Measurements from ENCODE around the gene LRRC56. TPM values are rescaled to one million over a fixed set of nuclear protein-coding genes. Genes with fewer than 3 reads are reported as not detected.

Gene LRRC56, protein sequence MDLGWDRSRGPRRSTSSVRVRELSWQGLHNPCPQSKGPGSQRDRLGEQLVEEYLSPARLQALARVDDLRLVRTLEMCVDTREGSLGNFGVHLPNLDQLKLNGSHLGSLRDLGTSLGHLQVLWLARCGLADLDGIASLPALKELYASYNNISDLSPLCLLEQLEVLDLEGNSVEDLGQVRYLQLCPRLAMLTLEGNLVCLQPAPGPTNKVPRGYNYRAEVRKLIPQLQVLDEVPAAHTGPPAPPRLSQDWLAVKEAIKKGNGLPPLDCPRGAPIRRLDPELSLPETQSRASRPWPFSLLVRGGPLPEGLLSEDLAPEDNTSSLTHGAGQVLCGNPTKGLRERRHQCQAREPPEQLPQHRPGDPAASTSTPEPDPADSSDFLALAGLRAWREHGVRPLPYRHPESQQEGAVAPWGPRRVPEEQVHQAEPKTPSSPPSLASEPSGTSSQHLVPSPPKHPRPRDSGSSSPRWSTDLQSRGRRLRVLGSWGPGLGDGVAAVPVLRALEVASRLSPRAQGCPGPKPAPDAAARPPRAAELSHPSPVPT
- under 1 TPM in 1 of 4 donors, not detected in 3; 0.38 TPM for total RNA-seq

- TF ChIP-seq, protein P1, sequence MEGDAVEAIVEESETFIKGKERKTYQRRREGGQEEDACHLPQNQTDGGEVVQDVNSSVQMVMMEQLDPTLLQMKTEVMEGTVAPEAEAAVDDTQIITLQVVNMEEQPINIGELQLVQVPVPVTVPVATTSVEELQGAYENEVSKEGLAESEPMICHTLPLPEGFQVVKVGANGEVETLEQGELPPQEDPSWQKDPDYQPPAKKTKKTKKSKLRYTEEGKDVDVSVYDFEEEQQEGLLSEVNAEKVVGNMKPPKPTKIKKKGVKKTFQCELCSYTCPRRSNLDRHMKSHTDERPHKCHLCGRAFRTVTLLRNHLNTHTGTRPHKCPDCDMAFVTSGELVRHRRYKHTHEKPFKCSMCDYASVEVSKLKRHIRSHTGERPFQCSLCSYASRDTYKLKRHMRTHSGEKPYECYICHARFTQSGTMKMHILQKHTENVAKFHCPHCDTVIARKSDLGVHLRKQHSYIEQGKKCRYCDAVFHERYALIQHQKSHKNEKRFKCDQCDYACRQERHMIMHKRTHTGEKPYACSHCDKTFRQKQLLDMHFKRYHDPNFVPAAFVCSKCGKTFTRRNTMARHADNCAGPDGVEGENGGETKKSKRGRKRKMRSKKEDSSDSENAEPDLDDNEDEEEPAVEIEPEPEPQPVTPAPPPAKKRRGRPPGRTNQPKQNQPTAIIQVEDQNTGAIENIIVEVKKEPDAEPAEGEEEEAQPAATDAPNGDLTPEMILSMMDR (IDR thresholded peaks at IDR 0.05; ENCODE audit: low read depth): no peak
Measured at GRCh38 chr11:536841-537621, at the start of gene LRRC56. Gene LRRC56 (plus strand): TSS chr11:537527. CDS start chr11:540685, 3,158 bp downstream.

DNA sequence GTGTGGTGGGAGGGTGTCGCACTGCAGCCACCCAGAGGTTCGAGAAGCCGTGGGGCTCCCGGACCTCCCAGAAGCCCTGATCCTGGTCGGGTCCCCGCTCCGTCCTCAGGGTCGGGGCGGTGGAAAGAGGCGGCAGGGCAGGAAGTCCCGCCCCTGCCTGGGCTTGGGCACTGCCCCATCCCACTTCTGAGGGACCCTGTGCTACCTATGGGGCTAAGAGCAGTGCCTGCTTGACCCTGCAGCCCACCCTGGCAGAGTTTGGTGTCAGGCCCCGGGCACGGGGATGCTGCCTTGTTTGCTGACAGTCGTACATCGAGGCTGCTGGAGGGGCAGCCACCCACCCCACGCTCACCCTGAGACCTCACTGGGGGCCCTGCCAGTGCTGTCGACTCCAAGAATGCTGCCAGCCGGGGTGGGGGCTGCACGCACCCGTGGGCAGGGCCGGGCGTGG is 49.7 kb upstream of the LRRC56 start:
- TF ChIP-seq, protein P1 (IDR thresholded peaks at IDR 0.05; ENCODE audit: low read depth): no peak

- TF ChIP-seq, protein P1 (IDR thresholded peaks at IDR 0.05; ENCODE audit: low read depth): no peak
Measured at GRCh38 chr11:488062-488461, 49.3 kb upstream of the LRRC56 start.

DNA sequence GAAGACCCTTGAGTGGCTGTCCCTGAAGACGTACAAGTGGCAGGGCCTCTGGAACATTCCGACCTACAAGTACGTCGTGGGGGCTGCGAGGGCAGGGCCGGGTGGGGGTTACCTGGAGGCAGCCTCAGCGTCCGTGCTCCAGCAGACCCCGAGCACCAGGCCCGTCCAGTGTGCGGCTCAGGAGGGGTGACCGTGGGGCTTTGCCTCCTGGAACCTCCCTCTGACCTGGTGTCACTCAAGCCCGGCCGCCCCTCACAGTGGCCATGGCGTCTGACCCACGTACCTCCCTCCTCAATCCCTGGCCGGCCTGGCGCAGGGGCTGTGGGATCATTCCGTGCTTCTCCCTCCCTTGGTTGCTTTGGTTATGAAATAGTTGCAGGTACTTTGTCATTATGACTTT is 48.7 kb upstream of the LRRC56 start:
- TF ChIP-seq, protein P1 (IDR thresholded peaks at IDR 0.05; ENCODE audit: low read depth): no peak

GRCh38 chr11:488992-489391 is 48.3 kb upstream of the LRRC56 start:
- TF ChIP-seq, protein P1 (IDR thresholded peaks at IDR 0.05; ENCODE audit: low read depth): no peak

DNA sequence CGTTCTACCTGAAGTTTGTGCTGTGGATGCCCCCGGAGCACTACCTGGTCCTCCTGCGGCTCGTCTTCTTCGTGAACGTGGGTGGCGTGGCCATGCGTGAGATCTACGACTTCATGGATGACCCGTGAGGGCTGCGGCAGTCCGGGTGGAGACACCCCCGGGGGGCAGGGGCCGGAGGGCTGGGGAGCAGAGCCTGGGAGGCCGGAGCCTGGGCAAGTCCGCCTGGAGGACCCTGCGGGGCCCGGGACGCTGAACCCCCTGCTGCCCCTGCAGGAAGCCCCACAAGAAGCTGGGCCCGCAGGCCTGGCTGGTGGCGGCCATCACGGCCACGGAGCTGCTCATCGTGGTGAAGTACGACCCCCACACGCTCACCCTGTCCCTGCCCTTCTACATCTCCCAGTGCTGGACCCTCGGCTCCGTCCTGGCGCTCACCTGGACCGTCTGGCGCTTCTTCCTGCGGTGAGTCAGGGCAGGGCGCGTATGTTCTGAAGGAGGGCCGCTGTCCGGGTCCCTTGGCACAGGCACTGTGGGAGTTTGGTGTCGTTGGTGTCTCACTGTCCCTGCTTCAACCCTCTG is 47.6 kb upstream of the LRRC56 start:
- TF ChIP-seq, protein P1 (IDR thresholded peaks at IDR 0.05; ENCODE audit: low read depth): no peak
